Measurements from ENCODE around the gene MOB2.

The MOB2 gene

DNA sequence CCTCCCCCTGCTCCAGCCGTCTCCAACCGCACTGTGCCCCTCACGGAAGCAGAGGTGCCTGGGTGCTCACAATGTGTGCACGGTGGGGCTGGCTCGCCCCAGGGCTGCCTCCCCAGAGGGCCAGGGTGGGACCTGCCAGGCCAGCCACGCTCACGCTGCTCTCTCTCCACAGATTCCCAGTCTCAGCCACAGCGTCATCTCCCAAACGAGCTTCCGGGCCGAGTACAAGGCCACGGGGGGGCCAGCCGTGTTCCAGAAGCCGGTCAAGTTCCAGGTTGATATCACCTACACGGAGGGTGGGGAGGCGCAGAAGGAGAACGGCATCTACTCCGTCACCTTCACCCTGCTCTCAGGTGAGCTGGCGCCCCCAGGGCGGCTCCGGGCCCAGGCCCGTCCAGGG lies 30.4 kb downstream of the MOB2 start:
- no peak for DNase-seq (ENCODE audit: low spot score)

DNA sequence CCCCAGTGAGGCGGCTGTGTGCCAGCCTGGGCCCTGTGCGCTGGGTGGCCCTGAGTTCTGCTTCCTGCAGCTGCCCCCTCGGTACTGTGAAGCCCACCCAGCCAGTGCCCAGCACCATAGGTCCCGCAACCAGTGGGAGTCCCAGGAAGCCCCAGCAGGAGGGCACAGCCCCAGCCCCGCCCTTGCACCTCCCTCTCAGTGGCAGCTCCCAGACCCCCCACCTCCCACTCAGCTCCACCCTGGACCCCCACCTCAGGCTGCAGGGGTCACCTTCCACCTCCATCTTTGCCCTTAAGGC lies 30.9 kb downstream of the MOB2 start:
- no peak for DNase-seq (ENCODE audit: low spot score)

DNA sequence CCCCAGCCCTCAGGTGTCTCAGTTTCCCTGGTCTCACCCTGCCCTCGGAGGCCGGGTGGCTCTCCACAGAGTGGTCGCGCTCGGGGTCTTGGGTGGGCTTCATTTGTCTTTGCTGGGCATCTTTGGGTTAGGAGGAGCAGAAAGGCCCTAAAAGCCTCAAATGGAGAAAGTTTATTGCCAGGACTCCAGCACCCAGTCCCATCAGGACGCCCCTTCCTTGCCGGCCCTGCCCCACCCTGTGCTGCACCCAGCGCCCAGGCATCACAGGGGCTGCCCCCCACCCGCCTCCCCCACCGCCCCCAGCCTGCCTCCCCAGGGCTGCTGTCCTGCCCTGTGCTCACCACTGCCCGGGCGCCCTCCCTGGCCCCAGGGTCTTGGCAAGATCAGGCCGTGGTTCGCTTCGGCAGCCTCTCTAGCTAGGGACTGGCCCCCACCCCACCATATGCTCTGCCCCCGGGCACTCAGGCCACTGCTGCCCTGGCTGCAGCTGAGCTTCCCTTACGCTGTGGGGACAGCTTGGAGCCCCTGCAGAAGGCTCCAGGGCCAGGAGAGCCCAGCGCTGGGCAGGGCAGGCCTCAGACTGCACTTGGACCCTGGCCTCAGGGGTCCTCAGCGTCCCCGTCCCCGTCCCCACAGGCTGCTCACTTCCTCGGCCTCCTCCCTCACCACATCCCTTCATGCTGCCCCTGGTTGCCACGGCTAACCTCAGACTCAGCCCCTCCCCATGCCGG lies 31.4 kb downstream of the MOB2 start:
- DNase-seq (ENCODE audit: low spot score): no peak

DNA sequence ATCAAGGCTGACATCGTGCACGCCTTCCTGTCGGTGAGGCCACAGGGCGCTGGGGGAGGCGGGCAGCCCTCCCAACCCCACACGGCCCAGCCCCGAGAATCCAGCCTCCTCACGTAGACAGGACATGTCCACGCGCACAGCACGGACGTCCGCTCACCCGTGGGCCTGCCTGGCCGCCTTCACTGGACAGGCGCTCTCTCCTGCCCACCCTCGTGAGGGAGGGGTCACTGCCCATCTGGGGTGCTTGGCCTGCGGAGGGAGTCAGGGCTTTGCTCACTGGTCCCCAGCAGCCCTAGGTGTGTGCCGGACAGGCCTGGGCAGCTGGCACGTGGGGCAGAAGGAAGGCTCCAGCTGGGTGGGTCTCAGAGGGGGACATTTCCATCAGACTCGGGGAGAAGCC lies 32.0 kb downstream of the MOB2 start:
- no peak for DNase-seq (ENCODE audit: low spot score)

DNA sequence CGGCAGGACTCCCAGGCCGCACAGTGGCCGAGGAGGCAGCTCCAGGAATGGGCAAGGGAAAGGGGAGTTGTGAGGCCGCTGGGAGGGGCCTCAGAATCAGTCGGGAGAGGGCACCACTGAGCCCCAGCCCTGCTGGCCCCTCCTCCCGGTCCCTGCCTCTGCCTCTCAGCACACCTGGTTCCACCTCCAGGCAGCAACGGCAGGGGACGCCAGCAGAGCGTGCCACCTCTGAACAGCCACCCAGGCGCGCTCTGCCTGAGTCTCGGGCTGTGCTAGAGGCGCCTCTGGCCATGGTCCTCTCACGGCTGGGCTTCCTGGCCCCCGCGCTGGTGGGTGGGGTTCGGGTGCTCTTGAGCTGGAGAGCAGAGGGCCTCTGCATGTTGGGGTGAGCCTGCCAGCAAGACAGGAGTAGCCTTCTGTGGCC lies 33.0 kb downstream of the MOB2 start:
- DNase-seq (ENCODE audit: low spot score): peak; percentile 96

DNA sequence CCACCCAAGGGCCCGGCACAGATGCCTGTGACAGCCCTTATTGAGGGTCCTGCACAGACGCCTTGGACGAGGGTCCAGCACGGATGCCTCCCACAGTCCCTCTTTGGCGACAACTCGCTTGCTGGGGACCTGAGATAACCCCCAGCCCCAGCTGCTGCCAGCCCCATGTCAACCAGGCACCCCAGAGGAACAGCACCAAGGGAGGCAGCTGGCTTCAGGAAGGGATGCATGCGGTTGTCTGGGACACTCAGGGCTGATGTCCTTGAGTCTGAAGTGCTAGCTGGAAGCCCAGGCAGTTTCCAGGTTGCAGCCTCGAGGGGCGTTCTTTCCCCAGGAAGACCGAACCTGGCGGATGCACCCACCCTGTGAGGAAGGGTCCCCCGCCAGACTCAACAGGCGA lies 33.8 kb downstream of the MOB2 start:
- no peak for DNase-seq (ENCODE audit: low spot score)

DNA sequence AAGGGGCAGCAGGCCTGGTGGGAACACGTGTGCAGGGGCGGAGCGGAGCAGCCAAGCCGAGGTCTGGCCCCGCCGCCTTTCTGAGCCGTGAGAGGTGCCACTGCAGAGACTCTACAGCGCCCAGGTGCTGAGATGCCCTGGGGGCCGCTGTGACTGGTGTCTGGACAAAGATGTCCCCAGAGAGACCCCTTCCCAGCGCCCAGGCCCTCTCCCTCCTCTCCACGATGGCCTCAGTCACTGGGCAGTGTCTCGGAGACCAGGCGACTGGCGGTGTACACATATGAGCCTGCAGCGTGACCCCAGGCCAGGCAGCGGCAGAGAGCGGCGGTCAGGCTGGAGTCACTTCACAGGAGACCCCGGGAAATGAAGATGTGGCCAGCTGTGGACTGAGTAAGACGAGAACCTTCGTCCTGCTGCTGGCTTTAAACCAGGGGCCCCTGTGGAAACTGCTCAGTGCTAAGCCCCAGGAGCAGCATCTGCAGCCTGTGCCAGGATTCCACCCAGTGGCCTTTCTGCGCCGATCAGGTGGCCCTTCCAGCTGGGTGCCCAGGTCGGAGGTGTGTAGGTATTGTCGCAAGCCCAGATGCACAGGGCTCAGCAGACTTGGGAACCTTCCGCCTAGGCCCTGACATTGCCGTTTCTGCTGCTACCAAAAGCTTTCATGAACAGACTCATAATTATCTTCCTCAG lies 34.7 kb downstream of the MOB2 start:
- no peak for DNase-seq (ENCODE audit: low spot score)

DNA sequence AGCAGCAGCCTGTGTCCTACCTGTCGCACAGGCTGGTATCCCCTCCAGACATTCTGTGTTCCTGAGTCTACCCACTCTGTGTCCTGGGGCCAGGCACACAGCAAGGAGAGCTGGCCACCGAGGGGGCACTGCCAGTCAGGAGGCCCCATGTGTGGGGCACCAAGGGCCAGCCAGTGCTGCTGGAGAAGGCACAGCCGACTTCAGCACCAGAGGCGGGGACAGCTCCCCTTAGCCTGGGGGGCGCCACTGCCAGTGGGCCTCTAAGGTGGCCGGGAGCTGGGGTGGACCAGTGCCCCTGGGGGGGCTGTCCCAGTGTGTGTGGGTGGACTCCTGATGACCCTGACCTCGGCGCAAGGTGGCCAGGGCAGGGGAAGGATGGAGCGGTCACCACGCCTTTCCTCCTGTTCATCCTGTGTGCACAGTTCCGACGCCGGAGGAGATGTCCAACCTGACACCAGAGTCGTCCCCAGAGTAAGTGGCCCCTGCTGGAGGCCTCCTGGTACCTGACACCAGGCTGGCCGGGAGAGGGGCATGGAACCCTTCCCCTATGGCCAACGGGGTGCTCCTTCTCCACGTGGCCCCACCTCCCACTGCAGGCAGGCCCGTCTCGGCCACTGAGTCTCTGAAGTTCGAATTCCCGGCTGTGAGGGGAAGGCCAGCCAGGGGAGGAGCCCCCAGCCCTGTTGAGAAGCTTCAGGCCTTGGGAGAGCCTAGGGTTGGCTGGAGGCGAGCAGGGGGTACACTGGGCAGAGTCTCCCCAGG lies 35.4 kb downstream of the MOB2 start:
- peak; percentile 78 for DNase-seq (ENCODE audit: low spot score)

DNA sequence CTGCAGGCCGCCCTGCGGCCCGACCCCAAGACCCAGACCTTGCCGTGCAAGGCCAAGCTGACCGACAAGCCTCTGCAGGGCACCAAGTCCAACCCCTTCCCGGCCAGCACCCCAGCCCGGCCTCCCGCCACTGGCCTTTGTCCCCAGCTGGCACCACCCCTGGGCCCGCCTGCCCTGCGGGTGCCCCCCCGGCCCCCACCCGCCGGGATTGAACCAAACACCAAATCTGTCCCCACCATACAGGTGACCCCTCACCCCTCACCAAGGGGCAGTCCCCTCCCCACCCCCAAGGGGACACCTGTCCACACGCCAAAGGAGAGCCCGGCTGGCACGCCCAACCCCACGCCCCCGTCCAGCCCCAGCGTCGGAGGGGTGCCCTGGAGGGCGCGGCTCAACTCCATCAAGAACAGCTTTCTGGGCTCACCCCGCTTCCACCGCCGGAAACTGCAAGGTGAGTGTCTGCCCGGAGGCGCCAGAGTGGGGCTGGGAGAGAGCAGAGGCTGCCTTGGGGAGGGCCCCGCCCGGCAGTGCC lies 36.2 kb downstream of the MOB2 start:
- no peak for DNase-seq (ENCODE audit: low spot score)

DNA sequence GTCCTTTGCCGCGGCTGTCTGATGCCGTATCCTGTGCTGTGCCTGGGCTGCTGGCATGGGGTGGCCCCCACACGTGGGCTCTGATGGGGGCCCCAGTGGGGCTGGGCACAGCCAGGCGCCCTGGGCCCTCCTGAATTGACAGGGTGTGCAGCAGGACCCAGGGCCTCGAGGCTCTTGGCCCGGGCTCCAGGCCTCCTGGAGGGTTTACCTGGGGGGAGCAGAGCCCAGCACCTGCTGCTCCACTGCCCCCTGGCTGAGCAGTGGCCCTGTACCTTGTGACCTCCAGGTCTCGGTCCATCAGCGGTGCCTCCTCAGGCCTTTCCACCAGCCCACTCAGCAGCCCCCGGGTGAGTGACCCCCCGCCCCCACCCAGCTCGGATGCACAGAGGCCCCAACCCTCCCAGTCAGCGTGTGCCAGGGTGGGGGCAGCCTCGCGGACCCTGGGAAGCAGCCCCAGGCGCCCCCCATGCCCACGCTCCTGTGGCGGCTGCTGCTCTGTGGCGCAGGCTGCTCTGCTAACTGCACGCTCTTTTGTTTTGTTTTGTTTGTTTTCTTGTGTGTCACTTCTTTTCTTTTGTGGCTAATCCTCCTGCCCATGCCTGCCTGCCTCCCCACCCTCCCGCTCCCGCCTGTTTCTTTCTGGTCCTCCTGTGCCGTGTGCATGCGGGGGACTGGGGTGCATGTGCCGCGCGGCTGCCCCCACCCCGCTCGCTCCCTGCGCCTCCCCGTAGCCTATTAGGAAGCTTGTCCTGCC lies 36.9 kb downstream of the MOB2 start:
- DNase-seq (ENCODE audit: low spot score): no peak

DNA sequence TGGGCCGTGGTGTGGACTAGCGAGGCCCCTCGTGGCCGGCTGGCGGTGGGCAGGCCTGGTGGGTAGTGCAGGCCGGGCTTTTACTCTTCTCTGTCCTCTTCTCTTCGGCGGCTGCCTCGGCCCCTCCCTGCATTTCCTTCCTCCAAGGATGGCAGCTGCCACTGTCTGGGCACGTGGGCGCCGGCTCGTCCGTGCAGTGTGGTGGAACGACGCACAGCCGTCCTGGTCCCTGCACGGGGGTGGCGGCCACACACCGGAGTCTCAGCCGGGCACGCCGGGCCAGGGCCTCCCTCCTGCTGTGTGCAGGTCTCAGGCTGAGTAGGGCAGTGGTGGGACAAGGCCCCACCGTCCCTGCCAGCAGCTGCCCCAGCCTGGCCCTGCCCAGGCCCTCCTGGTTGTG lies 37.7 kb downstream of the MOB2 start:
- no peak for DNase-seq (ENCODE audit: low spot score)

DNA sequence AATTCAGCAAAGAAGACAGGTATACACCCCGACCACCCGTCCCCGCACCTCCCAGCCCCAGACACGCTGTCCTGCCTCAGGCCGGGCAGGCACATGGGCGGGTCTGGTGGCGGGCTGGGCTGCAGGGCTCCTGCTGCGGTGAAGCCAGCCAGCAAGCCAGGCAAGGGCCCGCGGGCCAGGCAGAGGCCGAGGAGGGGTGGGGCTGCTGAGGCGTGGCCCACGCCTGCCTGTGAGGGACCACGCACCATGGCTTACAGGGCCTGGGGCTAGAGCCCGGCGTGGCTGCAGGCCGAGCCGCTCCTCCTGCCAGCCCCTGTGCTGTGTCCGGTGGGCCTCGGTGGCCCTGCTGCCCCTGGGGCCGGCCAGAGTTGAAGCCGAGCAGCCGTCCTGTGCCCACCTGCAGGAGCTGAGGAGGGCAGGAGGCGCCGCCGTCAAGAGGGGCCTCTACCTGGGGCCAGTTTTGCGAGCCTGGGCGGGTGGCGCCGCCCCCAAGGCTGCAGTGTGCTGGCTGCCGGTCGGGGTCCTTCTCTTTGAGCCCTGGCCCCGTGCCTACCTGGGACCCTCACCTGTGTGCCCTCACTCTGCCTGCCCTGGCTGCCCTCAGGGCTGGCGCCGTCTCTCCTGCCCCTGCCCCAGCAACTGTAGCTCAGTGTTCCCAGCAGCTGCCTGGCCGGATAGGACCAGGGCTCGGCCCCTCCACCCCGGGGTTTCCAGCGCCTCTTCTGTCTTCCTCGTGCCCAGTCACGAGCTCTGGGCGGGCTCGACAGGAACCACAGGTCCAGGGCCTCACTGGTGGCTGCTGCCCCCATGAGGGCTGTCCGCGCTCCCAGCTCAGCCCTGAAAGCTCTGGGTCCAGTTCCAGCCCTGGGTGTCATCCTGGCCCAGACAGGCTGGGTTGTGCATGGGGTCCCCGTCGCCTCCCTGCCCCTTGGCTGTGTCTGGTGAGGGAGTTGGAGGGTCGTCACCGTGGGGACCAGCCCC lies 38.4 kb downstream of the MOB2 start:
- no peak for DNase-seq (ENCODE audit: low spot score)

DNA sequence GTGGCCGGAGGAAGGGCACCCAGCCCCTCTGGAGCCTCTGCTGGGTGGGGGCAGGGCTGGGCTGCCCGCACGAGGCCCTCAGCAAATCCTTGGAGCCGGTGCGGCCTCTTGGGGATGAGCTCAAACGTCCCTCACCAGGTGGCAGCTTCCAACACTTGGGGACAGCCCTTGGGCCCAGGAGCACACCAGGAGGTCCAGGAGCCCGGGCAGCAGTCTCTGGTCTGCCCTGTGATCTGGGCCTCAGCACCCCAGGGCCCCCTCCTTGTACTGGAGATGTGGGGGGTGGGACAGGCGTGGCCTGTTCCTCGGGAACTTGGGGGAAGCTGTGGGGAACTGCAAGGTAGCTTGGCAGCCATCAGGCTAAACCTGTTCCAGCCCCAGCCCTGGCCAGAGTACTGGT lies 40.0 kb downstream of the MOB2 start:
- no peak for DNase-seq (ENCODE audit: low spot score)

DNA sequence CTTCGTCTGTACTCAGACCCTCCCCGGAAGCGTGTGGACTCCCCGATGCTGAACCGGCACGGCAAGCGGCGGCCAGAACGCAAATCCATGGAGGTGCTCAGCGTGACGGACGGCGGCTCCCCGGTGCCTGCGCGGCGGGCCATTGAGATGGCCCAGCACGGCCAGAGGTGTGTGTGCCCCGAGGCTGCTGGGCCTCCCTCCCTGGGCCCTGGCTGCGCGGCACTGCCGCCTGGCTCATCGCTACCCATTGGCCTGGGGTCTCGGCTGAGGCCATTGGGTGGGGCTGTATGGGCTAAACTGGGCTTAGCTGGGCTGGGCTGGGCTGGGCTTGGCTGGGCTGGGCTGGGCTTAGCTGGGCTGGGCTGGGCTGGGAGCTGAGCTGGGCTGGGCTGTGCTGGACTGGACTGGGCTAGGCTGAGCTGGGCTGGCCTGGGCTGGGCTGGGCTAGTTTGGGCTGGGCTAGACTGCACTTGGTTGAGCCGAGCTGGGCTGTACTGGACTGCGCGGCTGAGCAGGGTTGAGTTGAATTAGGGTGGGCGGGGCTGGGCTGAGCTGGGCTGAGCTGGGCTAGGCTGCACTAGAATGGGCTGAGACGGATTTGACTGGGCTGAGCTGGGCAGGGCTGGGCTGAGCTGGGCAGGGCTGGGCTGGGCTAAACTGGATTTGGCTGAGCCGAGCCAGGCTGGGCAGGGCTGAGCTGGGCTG lies 40.7 kb downstream of the MOB2 start:
- DNase-seq (ENCODE audit: low spot score): no peak

DNA sequence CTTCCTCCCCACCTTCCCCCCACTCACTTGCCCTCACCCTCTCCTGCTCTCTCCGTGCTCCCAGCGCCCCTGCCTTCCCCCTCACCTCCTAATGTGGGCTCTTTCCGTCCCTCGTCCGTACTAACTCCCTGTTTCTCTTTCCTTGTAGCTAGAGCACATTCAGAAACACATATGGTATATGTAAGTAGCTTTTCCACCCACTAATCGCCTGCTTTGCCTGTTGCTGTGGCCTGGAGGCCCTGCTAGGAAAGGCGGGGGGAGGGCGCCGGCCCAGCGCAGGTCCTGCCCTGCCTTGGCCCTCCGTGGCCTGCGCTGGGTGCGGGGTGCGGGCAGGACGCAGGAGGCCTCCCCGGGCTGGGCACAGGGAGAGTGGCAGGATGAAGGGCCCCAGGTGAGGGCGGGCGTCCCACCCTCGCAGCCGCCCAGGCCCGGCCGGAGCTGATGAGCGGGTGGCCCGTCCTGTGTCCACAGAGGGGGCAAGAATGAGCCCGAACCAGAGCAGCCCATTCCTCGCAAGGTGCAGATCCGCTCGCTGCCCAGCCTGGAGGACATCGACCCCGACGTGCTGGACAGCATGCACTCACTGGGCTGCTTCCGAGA lies 41.7 kb downstream of the MOB2 start:
- DNase-seq (ENCODE audit: low spot score): no peak

DNA sequence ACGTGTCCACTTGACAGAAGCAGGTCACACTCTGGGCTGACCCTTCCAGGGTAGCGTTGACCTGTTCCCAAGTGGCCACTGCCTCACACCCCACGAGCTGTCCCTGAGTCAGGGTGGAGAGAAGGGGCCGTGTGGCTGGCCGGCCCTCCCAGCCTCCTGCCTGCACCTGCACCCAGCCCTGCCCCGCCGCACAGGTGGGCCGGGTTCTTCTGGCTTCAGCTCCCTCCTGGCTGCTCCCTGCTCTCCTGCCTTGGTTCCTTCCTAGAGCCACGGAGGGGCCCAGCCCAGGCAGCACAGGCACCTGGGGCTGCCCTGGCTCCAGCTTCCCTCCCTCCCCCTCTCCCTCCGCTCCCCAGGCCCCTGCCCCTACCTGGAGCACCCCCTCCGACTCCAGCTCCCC lies 42.3 kb downstream of the MOB2 start:
- DNase-seq (ENCODE audit: low spot score): no peak

DNA sequence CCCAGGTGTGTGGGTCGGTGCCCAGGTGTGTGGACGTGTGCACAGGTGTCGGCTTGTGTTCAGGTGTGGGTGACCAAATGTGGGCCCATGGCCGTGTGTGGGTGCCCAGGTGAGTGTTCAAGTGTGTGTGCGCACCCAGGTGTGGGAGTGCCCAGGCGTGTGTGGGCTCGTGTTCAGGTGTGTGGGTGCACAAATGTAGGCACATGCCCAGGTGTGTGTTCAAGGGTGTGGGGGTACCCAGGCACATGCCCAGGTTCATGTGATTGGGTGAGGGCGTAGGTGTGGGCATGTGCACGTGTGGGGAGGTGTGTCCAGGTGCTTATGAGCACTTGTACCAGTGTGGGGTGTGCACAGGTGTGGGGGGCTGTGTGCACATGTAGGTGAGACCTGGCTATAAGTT lies 42.8 kb downstream of the MOB2 start:
- no peak for DNase-seq (ENCODE audit: low spot score)

DNA sequence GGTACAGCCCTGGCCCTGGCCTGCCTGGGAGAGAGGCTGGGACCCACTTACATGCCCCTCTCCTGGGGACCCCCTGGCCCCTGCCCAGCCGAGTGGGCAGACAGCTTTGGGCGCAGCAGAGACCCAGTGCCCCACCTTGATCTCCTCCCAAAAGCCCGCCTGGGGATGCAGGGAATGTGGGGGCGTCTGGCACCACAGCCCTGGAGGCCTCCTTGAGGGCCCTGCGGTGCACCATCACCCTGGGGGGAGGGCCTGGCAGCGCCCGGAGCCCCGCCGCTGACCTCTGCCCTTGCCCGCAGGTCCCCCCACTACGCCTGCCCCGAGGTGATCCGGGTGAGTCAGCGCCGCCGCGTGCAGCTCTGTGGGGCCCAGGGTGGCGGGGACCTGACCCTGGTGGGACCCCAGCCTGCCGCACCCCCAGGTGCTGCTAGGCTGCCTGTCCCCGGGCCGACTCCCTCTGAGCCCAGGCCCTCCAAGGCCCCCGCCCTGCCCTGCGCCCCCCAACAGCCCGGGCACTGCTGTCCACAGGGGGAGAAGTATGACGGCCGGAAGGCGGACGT lies 43.7 kb downstream of the MOB2 start:
- DNase-seq (ENCODE audit: low spot score): no peak

DNA sequence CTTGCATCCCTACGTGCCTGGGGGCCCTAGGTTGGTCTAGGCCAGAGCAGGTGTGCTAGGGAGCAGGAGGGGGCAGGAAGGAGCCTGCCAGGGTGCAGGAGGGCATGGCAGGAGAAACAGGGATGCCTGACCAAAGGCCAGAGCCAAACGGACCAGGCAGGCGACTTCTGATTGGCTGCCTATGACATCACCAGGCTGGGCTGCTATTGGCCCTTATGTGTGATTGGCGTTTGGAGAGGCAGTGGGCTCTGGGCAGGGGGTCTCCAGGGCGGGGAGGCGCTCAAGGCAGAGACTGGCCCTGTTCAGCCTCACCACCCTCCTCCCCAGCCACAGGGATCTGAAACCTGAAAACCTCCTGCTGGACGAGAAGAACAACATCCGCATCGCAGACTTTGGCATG lies 44.4 kb downstream of the MOB2 start:
- DNase-seq (ENCODE audit: low spot score): peak; percentile 95

DNA sequence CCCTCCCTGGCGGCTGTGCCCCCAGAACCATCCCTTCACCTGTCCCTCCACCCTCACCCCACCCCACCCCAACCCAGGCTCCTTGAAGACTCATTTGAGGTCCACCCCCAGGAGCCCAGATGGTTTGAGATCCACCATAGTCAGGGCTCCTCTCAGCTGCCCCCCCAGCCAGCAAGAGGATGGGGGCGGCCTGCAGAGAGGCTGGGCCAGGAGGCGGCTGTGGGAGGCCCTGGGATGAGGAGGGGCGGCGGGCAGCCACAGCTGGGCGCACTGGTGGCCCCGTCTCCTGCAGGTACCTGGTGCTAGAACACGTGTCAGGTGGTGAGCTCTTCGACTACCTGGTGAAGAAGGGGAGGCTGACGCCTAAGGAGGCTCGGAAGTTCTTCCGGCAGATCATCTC lies 46.1 kb downstream of the MOB2 start:
- no peak for DNase-seq (ENCODE audit: low spot score)
